Activated T-helper 2 cell treated with anti-CD3 and anti-CD28 coated beads, Interferon-gamma antibody, Interleukin-2, Interleukin-4, amounts not matched to agents 10 μg/mL and 5 μg/mL and 100 μg/mL, durations not matched to agents 14 hours and 24 hours and 36 hours (primary cell): Measurements from ENCODE around the gene TMEM163. TPM values are rescaled to one million over a fixed set of nuclear protein-coding genes. Genes with fewer than 3 reads are reported as not detected.

Experiments used
- DNase-seq: peaks from one replicate; pipeline ENCODE4 v3.0.0; 2021; ENCODE audit warnings: low spot score
- H3K27ac Mint-ChIP-seq: one replicate; pipeline ENCODE4 v1.8.0; 2021; ENCODE audit warnings: mixed read lengths
- H3K27me3 Mint-ChIP-seq: one replicate; pipeline ENCODE4 v1.8.0; 2021; ENCODE audit warnings: low read depth, mixed read lengths
- H3K36me3 Mint-ChIP-seq: one replicate; pipeline ENCODE4 v1.8.0; 2021; ENCODE audit warnings: low read depth, mixed read lengths
- H3K4me1 Mint-ChIP-seq: one replicate; pipeline ENCODE4 v1.8.0; 2021; ENCODE audit warnings: low read depth, mixed read lengths
- H3K4me3 Mint-ChIP-seq: one replicate; pipeline ENCODE4 v1.8.0; 2021; ENCODE audit warnings: low read depth, mild to moderate bottlenecking, moderate library complexity, mixed read lengths
- H3K9me3 Mint-ChIP-seq: one replicate; pipeline ENCODE4 v1.8.0; 2021; ENCODE audit warnings: mixed read lengths
- intact Hi-C: fragments of 100-400 bp; cut with micrococcal nuclease; formaldehyde crosslinking; loops from one replicate; pipeline ENCODE4 v1.15.1; 2023
- total RNA-seq: library from RNA; stranded (reverse); gene quantifications from 2 replicates; pipeline ENCODE4 v1.2.3, GENCODE V29; 2022

Gene TMEM163
- total RNA-seq, 1 donor from 2014 or later = 0.27 TPM

- no peaks in the 10 kb centered on the region for H3K4me1 Mint-ChIP-seq
- intact Hi-C loops = no loop called here
- H3K4me3 Mint-ChIP-seq = no peak overlapping the region
- H3K27ac Mint-ChIP-seq = no peak overlapping the region
- H3K9me3 Mint-ChIP-seq = no peaks in the 10 kb centered on the region
- no peaks in the 10 kb centered on the region for H3K27me3 Mint-ChIP-seq
- H3K36me3 Mint-ChIP-seq = no peaks in the 10 kb centered on the region
- no peak for DNase-seq
Measured at GRCh38 chr2:134438371-134438770, 280.4 kb downstream of the TMEM163 start.

- DNase-seq = no peak
- intact Hi-C loops = no loop called here
- H3K27me3 Mint-ChIP-seq = no peaks in the 10 kb centered on the region
- no peaks in the 10 kb centered on the region for H3K36me3 Mint-ChIP-seq
- no peaks in the 10 kb centered on the region for H3K4me1 Mint-ChIP-seq
- no peak overlapping the region for H3K27ac Mint-ChIP-seq
- no peak overlapping the region for H3K4me3 Mint-ChIP-seq
- H3K9me3 Mint-ChIP-seq = no peaks in the 10 kb centered on the region
Measured at GRCh38 chr2:134436706-134437105, 282.1 kb downstream of the TMEM163 start.

GRCh38 chr2:134435936-134436335, 282.9 kb downstream of the TMEM163 start:
- Mint-ChIP-seq H3K4me1 (no peaks in the 10 kb centered on the region), H3K9me3 (no peaks in the 10 kb centered on the region), H3K27me3 (no peaks in the 10 kb centered on the region), H3K36me3 (no peaks in the 10 kb centered on the region), H3K27ac (no peak overlapping the region), H3K4me3 (no peak overlapping the region)
- intact Hi-C loops = no loop called here
- DNase-seq = no peak

- Mint-ChIP-seq H3K36me3 (no peaks in the 10 kb centered on the region), H3K9me3 (no peaks in the 10 kb centered on the region), H3K4me1 (no peaks in the 10 kb centered on the region), H3K27me3 (no peaks in the 10 kb centered on the region), H3K4me3 (no peak overlapping the region), H3K27ac (no peak overlapping the region)
- intact Hi-C loops = no loop called here
- DNase-seq = no peak
Measured at GRCh38 chr2:134435505-134435904, 283.3 kb downstream of the TMEM163 start.

GRCh38 chr2:134433979-134434378, 284.8 kb downstream of the TMEM163 start:
- intact Hi-C loops = no loop called here
- Mint-ChIP-seq H3K4me3 (no peak overlapping the region), H3K9me3 (no peaks in the 10 kb centered on the region), H3K27ac (no peak overlapping the region), H3K36me3 (no peaks in the 10 kb centered on the region), H3K27me3 (no peaks in the 10 kb centered on the region), H3K4me1 (no peaks in the 10 kb centered on the region)
- no peak for DNase-seq

GRCh38 chr2:134433469-134433868, 285.3 kb downstream of the TMEM163 start:
- H3K27ac Mint-ChIP-seq = no peak overlapping the region
- no peak overlapping the region for H3K4me3 Mint-ChIP-seq
- no peaks in the 10 kb centered on the region for H3K9me3 Mint-ChIP-seq
- H3K27me3 Mint-ChIP-seq = no peaks in the 10 kb centered on the region
- no peak for DNase-seq
- no peaks in the 10 kb centered on the region for H3K4me1 Mint-ChIP-seq
- intact Hi-C loops = no loop called here
- no peaks in the 10 kb centered on the region for H3K36me3 Mint-ChIP-seq

- H3K36me3 Mint-ChIP-seq = no peaks in the 10 kb centered on the region
- H3K4me1 Mint-ChIP-seq = no peaks in the 10 kb centered on the region
- no peaks in the 10 kb centered on the region for H3K27me3 Mint-ChIP-seq
- intact Hi-C loops = no loop called here
- no peak for DNase-seq
- H3K4me3 Mint-ChIP-seq = no peak overlapping the region
- no peak overlapping the region for H3K27ac Mint-ChIP-seq
- no peaks in the 10 kb centered on the region for H3K9me3 Mint-ChIP-seq
Measured at GRCh38 chr2:134432435-134432883, 286.3 kb downstream of the TMEM163 start.

GRCh38 chr2:134431838-134432434, 286.9 kb downstream of the TMEM163 start:
- Mint-ChIP-seq H3K36me3 (no peaks in the 10 kb centered on the region), H3K9me3 (no peaks in the 10 kb centered on the region), H3K27ac (no peak overlapping the region), H3K27me3 (no peaks in the 10 kb centered on the region), H3K4me3 (no peak overlapping the region), H3K4me1 (no peaks in the 10 kb centered on the region)
- no peak for DNase-seq
- intact Hi-C loops = no loop called here

GRCh38 chr2:134429886-134430285, 288.9 kb downstream of the TMEM163 start:
- Mint-ChIP-seq H3K36me3 (no peaks in the 10 kb centered on the region), H3K27me3 (no peaks in the 10 kb centered on the region), H3K27ac (no peak overlapping the region), H3K4me1 (peaks cover 1% of the 10 kb centered on the region), H3K9me3 (no peaks in the 10 kb centered on the region), H3K4me3 (no peak overlapping the region)
- intact Hi-C loops = no loop called here
- DNase-seq = no peak

- no peaks in the 10 kb centered on the region for H3K9me3 Mint-ChIP-seq
- peaks cover 1% of the 10 kb centered on the region for H3K4me1 Mint-ChIP-seq
- intact Hi-C loops = no loop called here
- H3K36me3 Mint-ChIP-seq = no peaks in the 10 kb centered on the region
- H3K27me3 Mint-ChIP-seq = no peaks in the 10 kb centered on the region
- H3K27ac Mint-ChIP-seq = no peak overlapping the region
- H3K4me3 Mint-ChIP-seq = no peak overlapping the region
- no peak for DNase-seq
Measured at GRCh38 chr2:134426721-134427120, 292.1 kb downstream of the TMEM163 start.

- H3K27ac Mint-ChIP-seq = no peak overlapping the region
- H3K4me1 Mint-ChIP-seq = peaks cover 1% of the 10 kb centered on the region
- no peak for DNase-seq
- intact Hi-C loops = no loop called here
- no peaks in the 10 kb centered on the region for H3K36me3 Mint-ChIP-seq
- H3K4me3 Mint-ChIP-seq = no peak overlapping the region
- no peaks in the 10 kb centered on the region for H3K27me3 Mint-ChIP-seq
- H3K9me3 Mint-ChIP-seq = no peaks in the 10 kb centered on the region
Measured at GRCh38 chr2:134425724-134426496, 292.9 kb downstream of the TMEM163 start.

- Mint-ChIP-seq H3K27me3 (no peaks in the 10 kb centered on the region), H3K4me1 (peaks cover 1% of the 10 kb centered on the region), H3K9me3 (no peaks in the 10 kb centered on the region), H3K36me3 (no peaks in the 10 kb centered on the region), H3K4me3 (no peak overlapping the region), H3K27ac (no peak overlapping the region)
- DNase-seq = no peak
- intact Hi-C loops = no loop called here
Measured at GRCh38 chr2:134421556-134422328, 297.1 kb downstream of the TMEM163 start.

- no peaks in the 10 kb centered on the region for H3K36me3 Mint-ChIP-seq
- peaks cover 1% of the 10 kb centered on the region for H3K4me1 Mint-ChIP-seq
- intact Hi-C loops = no loop called here
- no peak overlapping the region for H3K4me3 Mint-ChIP-seq
- H3K27me3 Mint-ChIP-seq = no peaks in the 10 kb centered on the region
- no peak for DNase-seq
- no peak overlapping the region for H3K27ac Mint-ChIP-seq
- no peaks in the 10 kb centered on the region for H3K9me3 Mint-ChIP-seq
Measured at GRCh38 chr2:134420920-134421319, 297.9 kb downstream of the TMEM163 start.
